NCI-H524 treated with DMSO at 0.1 percent for 48 hours (cell line): ENCODE results near the gene CERS1.
A peak's percentile ranks its signal among the peaks of the same experiment; 100 is the strongest.

Source experiments
- DNase-seq: peaks from one replicate; lab custom pipeline; 2025; lab: John Stamatoyannopoulos, UW

Gene CERS1

DNA sequence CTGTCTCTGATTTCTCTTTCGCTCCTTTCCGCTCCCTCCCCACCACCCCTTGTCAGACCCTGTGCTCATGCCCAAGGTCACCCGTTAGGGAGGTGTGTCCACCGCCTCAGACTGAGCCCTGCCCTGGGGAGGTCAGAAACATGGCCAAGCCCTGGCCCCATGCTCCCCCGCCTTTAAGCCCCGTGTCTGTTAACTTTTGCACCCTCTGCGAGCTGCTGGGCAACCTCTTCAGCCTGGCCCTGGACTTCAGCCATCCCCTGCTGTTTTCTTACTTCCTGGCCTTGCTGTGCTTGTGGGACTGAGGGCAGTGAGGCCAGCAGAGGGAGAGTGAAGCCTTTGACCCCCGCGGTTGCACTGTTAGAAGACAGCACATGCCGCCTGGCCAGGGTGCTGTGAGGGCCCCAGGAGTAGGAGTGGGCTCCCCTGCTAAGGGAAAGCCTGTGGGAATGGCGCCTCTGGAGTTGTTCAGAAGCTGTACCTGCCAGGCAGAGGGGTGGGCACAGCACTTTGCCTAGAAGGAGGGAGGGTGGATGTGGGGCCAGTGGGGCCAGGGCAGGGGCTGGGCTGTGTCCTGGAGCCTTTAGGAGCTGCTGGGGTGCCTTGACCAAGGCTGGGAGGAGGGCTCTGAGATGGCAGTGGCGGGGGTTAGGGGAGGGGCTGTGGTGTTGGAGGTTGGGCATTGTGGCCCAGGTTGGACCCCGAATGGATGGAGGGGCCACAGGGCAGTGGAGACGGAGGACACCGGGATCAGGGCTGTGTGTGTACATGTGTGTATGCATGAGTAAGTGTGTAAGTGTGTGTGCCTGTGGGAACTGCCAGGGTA lies 56.3 kb downstream of the CERS1 start:
- no peak for DNase-seq

DNA sequence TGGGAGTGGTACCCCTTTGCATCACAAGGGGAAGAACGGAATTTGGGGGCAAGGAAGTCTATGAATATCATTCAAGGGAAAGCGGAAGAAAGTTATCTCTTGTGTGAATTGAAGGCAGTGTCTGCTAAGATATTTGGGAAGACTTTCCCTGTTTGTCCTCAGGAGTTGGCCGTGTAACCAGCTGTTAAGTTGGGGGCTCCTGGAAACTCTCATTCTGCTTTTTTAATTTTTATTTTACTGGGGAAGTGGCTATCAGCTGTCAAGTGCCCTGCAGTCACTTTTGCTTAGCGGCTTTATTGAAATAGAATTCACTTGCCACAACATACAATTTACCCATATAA lies 61.3 kb downstream of the CERS1 start:
- DNase-seq: no peak

DNA sequence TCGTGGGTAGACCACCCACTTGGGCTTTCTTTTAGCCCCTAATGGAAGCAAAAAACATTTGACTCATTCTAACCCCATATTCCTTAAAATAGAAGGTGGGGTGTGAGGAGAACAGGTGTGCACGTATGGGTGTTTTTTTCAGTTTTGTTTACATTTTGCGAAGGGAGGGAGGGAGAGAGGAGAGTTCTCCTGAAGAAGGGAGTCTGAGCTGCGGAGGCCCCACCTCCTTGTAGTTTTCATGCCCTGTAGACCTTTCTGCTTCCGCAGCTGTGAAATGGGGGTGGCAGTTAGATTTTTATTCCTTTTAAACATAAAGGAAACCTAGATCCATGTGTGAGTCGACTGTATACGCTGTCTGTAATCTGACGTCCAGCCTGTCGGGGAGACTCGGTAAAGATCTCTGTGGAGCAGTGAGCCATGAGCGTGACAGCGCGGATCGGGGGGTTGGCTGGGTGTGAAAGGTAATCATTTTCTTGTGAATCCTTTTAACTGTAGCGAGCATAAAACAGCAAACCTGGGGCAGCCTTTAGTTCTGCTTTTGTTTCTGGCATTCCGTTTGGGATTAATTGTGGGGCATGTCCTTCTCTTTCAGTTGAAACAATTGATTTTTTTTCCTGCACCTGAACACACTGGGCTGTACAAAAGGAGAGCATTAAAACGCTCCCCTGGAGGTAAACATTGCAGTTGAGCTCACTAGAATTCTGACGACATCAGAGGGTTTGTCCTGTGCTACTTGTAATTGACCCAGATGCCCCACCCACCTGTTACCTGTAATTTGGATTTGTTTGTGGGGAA lies 61.9 kb downstream of the CERS1 start:
- no peak for DNase-seq

DNA sequence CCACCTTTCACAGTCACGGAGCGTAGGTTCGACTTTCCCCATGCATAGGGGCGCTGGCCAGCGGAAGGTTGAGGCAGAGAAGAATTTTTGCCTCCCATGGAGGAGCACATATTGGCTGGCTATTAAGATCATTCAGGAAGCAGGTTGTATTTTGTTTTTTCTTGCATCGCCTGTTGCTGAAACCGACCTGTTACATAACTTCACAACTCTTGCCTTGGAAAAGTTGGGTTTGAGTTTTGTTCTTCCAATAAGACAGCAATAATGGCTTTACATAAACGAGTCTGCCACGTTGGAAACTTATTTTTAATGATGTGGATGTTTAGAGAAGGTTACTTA lies 62.8 kb downstream of the CERS1 start:
- no peak for DNase-seq

DNA sequence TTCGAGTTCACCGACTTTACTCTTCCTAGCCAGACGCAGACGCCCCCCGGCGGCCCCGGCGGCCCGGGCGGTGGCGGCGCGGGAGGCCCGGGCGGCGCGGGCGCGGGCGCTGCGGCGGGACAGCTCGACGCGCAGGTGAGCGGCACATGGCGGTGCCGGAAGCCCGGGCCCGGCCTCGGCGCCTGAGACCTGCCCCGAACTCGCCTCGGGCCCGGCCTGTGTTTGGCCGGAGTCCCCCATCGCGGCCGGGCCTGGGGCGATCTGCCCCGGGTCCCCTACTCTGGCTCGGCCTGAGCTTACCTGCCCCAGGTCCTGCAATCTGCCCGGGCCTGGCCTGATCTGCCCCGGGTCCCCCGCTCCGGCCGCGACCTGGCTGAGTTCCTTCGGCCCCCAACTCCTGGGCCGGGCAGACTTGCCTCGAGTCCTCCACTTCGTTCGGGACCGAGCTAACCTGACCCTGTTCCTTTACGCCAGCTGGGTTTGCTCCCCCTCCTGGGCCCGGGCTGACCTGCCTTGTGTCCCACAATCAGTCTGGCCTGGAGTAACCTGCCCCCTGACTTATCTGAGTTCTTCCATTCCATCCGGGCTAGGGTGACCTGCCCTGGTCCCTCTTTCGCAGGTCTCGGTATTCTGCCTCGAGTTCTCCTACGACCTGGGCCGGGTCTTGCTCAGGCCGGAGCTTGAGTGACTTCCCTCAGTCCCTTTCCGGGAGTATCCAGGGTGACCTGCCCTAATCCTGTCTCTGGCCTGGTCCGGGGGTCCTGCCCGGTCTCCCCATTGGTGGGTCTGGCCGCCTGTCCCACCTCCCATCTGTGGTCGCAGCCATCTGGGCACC lies 63.4 kb downstream of the CERS1 start:
- no peak for DNase-seq

DNA sequence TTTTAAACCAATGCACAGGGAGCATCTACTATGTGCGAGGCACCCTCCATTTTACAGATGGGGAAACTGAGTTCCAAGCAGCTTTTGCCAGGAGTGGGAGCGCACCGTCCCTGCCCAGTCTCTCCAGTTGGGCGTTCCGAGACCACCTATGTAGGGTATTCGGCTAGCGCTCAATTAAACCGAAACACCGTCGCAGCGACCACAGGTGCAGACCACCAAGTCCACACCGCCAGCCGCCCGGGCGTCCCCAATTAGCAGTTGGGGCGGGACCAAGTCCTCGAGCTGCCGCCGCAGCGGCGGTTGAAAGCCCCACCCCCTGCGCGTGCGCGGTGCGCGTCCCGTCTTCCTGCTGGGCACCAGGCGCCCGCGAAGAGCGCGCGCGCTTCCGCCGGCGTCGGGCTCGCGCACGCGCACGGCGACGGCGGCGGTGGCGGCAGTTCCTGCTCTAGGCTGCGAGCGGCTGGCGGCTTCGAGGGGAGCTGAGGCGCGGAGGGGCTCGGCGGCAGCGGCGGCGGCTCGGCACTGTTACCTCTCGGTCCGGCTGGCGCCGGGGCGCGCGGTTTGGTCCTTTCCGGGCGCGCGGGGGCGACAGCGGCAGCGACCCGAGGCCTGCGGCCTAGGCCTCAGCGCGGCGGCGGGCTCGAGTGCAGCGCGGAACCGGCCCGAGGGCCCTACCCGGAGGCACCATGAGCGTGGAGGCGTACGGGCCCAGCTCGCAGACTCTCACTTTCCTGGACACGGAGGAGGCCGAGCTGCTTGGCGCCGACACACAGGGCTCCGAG lies 64.2 kb downstream of the CERS1 start, which contains the start of gene UPF1:
TSS of gene UPF1 (plus strand) at position 436 of the 782 bp plus-strand sequence. CDS start at position 687, 251 bp downstream.
- peak; percentile 49 for DNase-seq

DNA sequence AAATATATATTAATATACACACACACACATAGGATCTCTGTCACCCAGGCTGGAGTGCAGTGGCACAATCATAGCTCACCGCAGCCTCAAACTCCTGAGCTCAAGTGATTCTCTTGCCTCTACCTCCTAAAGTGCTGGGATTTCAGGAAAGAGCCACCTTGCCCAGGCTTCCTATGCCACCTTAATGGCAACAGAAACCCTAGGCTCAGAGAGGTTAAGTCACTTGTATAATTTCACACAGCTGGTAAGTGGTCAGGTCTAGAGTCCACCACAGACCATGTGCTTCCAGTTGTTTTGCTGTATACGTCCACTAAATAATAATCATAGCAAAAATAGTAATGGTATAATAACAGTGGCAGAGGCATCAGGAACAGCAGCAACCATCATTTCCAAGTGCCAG lies 65.5 kb downstream of the CERS1 start:
- DNase-seq: no peak

DNA sequence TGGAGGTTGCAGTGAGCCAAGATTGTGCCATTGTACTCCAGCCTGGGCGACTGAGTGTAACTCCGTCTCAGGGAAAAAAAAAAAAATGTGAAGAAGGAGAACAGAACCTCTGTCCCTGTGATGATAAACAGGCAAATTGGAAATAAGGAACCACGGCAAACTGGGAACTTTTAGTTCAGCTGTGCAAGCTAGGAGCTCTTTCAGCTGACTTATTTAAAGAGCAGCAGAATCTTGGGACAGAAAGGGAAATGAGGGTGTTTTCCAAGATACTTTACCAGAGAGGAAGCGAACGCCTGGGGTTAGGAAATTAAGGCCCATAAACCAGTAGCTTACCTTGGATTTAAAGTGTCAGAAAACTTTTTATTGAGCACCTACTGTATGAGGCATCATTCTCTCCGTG lies 67.2 kb downstream of the CERS1 start:
- no peak for DNase-seq
